Neural progenitor cell (in vitro differentiated cells): ENCODE data around the gene TYW5. TPM values are rescaled to one million over a fixed set of nuclear protein-coding genes. Genes with fewer than 3 reads are reported as not detected.

Source experiments
- DNase-seq: peaks from one replicate; pipeline ENCODE4 v3.0.0-alpha.2; 2016; ENCODE audit warnings: low spot score
- H2AFZ ChIP-seq: fragments of 200-600 bp; sonication (generic); replicated peaks from 2 replicates; pipeline ENCODE4 v1.6.1; 2016; ENCODE audit warnings: antibody characterized with exemption
- H3F3A ChIP-seq: fragments of 200-600 bp; sonication (generic); 2 replicates; pipeline ENCODE4 v1.6.1; 2016; ENCODE audit warnings: antibody characterized with exemption, low read depth
- H3K27ac ChIP-seq: fragments of 200-600 bp; sonication (generic); 2 replicates; pipeline ENCODE4 v1.5.1; 2016; ENCODE audit warnings: mild to moderate bottlenecking
- H3K27me3 ChIP-seq: fragments of 200-600 bp; sonication (generic); 2 replicates; pipeline ENCODE4 v1.6.1; 2016; ENCODE audit warnings: mild to moderate bottlenecking, moderate library complexity
- H3K36me3 ChIP-seq: fragments of 200-600 bp; sonication (generic); 2 replicates; pipeline ENCODE4 v1.5.1; 2016
- H3K4me1 ChIP-seq: fragments of 200-600 bp; sonication (generic); 2 replicates; pipeline ENCODE4 v1.6.1; 2016; ENCODE audit warnings: mixed run types
- H3K4me2 ChIP-seq: fragments of 200-600 bp; sonication (generic); 2 replicates; pipeline ENCODE4 v1.6.1; 2016
- H3K4me3 ChIP-seq: fragments of 200-600 bp; sonication (generic); 2 replicates; pipeline ENCODE4 v1.5.1; 2016
- H3K79me2 ChIP-seq: fragments of 200-600 bp; sonication (generic); 2 replicates; pipeline ENCODE4 v1.6.1; 2016; ENCODE audit warnings: low read depth
- H3K9ac ChIP-seq: fragments of 200-600 bp; sonication (generic); 2 replicates; pipeline ENCODE4 v1.6.1; 2016
- H3K9me3 ChIP-seq: fragments of 200-600 bp; sonication (generic); 2 replicates; pipeline ENCODE4 v1.5.1; 2016; ENCODE audit warnings: low read depth
- H4K20me1 ChIP-seq: fragments of 200-600 bp; sonication (generic); 2 replicates; pipeline ENCODE4 v1.6.1; 2016; ENCODE audit warnings: low read depth
- H3K27ac Mint-ChIP-seq: 3 replicates; pipeline ENCODE4 v1.8.0; 2021; ENCODE audit warnings: mixed read lengths
- H3K27me3 Mint-ChIP-seq: 2 replicates; pipeline ENCODE4 v1.8.0; 2022; ENCODE audit warnings: low read depth, mild to moderate bottlenecking, inconsistent platforms, moderate library complexity, mixed read lengths; ENCODE audit not compliant: insufficient read depth
- H3K36me3 Mint-ChIP-seq: 3 replicates; pipeline ENCODE4 v1.8.0; 2021; ENCODE audit warnings: mixed read lengths
- H3K4me1 Mint-ChIP-seq: 3 replicates; pipeline ENCODE4 v1.8.0; 2021; ENCODE audit warnings: mixed read lengths
- H3K4me3 Mint-ChIP-seq: 3 replicates; pipeline ENCODE4 v1.8.0; 2021; ENCODE audit warnings: mild to moderate bottlenecking, moderate library complexity, mixed read lengths
- H3K9me3 Mint-ChIP-seq: 3 replicates; pipeline ENCODE4 v1.8.0; 2020; ENCODE audit warnings: mixed read lengths
- EZH2 ChIP-seq: fragments of 200-600 bp; sonication (generic); IDR thresholded peaks from 2 replicates; pipeline ENCODE4 v1.6.1; 2017; ENCODE audit warnings: antibody characterized with exemption, mild to moderate bottlenecking, moderate library complexity
- EZH2phosphoT487 ChIP-seq: fragments of 200-600 bp; sonication (generic); IDR thresholded peaks from 2 replicates; pipeline ENCODE4 v1.6.1; 2017; ENCODE audit warnings: antibody characterized with exemption
- total RNA-seq: library from RNA; depleted of rRNA; stranded (reverse); fragments of >200 nt; gene quantifications from 2 replicates; pipeline ENCODE4 v1.2.3, GENCODE V29; 2015; ENCODE audit warnings: low replicate concordance
- TF ChIP-seq, protein P1 (sequence below): fragments of 200-600 bp; sonication (generic); IDR thresholded peaks from 2 replicates; pipeline ENCODE4 v1.5.1; 2017; ENCODE audit warnings: antibody characterized with exemption, mild to moderate bottlenecking

The TYW5 gene
- total RNA-seq, 1 donor from 2014 or later: 25.0 TPM

DNA sequence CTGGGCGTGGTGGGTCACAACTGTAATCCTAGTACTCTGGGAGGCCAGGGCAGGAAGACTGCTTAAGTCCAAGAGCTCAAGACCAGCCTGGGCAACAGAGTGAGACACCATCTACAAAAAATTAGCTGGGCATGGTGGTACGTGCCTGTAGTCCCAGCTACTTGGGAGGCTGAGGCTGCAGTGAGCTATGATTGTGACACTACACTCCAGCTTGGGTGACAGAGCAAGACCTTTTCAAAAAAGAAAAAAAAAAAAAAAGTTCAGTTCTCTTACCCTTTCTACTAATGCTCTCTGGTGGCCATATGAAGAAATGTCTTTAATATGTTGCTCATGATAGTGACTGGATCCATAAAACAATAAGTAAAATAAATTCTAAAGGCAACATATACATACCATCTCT, 14.9 kb downstream of the TYW5 start:
- Histone ChIP-seq H2AFZ (no peak overlapping the region), H3F3A (no peaks in the 10 kb centered on the region), H3K79me2 (peaks cover 26% of the 10 kb centered on the region), H3K4me3 (no peak overlapping the region), H3K4me1 (no peaks in the 10 kb centered on the region), H3K27me3 (no peaks in the 10 kb centered on the region), H3K9ac (no peak overlapping the region), H3K9me3 (no peaks in the 10 kb centered on the region), H4K20me1 (no peaks in the 10 kb centered on the region), H3K4me2 (no peak overlapping the region), H3K27ac (no peak overlapping the region), H3K36me3 (peaks cover 12% of the 10 kb centered on the region)
- TF ChIP-seq EZH2phosphoT487: no peak
- TF ChIP-seq, protein P1, sequence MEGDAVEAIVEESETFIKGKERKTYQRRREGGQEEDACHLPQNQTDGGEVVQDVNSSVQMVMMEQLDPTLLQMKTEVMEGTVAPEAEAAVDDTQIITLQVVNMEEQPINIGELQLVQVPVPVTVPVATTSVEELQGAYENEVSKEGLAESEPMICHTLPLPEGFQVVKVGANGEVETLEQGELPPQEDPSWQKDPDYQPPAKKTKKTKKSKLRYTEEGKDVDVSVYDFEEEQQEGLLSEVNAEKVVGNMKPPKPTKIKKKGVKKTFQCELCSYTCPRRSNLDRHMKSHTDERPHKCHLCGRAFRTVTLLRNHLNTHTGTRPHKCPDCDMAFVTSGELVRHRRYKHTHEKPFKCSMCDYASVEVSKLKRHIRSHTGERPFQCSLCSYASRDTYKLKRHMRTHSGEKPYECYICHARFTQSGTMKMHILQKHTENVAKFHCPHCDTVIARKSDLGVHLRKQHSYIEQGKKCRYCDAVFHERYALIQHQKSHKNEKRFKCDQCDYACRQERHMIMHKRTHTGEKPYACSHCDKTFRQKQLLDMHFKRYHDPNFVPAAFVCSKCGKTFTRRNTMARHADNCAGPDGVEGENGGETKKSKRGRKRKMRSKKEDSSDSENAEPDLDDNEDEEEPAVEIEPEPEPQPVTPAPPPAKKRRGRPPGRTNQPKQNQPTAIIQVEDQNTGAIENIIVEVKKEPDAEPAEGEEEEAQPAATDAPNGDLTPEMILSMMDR: peak; percentile 45
- no peak for TF ChIP-seq EZH2
- no peaks in the 10 kb centered on the region for H3K4me1 Mint-ChIP-seq
- no peaks in the 10 kb centered on the region for H3K9me3 Mint-ChIP-seq
- no peak overlapping the region for H3K27ac Mint-ChIP-seq
- no peak overlapping the region for H3K4me3 Mint-ChIP-seq
- no peaks in the 10 kb centered on the region for H3K27me3 Mint-ChIP-seq
- H3K36me3 Mint-ChIP-seq: peaks cover 18% of the 10 kb centered on the region
- peak; percentile 4 for DNase-seq

DNA sequence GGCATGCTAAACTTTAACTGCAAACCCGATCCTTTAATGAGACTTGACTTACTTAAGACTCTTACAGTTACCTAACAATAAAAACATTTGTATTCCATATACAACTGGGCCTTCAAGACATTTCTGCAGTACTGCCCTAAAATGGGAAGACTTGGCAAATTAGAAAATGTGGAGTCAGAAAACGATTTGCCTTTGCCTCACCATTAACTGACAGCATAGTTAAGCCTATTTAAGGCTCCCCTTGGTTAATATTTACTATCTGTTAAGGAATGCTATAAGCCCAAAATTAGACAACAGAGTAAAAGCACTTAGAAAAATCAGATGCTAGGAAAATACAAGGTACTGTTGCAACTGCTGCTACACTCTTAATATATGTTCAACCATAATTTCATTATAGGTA, 18.7 kb downstream of the TYW5 start:
- Mint-ChIP-seq H3K27me3 (no peaks in the 10 kb centered on the region), H3K4me3 (no peak overlapping the region), H3K9me3 (no peaks in the 10 kb centered on the region), H3K4me1 (no peaks in the 10 kb centered on the region), H3K36me3 (peaks cover 22% of the 10 kb centered on the region), H3K27ac (no peak overlapping the region)
- peaks cover 6% of the 10 kb centered on the region for H3K79me2 ChIP-seq
- no peaks in the 10 kb centered on the region for H3K9me3 ChIP-seq
- no peak overlapping the region for H2AFZ ChIP-seq
- no peak overlapping the region for H3K4me2 ChIP-seq
- DNase-seq: no peak
- H3K9ac ChIP-seq: no peak overlapping the region
- H3K27me3 ChIP-seq: no peaks in the 10 kb centered on the region
- H3K36me3 ChIP-seq: peaks cover 14% of the 10 kb centered on the region
- H3K27ac ChIP-seq: no peak overlapping the region
- no peak overlapping the region for H3K4me3 ChIP-seq
- peaks cover 15% of the 10 kb centered on the region for H3F3A ChIP-seq
- TF ChIP-seq EZH2phosphoT487: no peak
- no peak for TF ChIP-seq EZH2
- TF ChIP-seq, protein P1: no peak
- peaks cover 6% of the 10 kb centered on the region for H4K20me1 ChIP-seq
- no peaks in the 10 kb centered on the region for H3K4me1 ChIP-seq

DNA sequence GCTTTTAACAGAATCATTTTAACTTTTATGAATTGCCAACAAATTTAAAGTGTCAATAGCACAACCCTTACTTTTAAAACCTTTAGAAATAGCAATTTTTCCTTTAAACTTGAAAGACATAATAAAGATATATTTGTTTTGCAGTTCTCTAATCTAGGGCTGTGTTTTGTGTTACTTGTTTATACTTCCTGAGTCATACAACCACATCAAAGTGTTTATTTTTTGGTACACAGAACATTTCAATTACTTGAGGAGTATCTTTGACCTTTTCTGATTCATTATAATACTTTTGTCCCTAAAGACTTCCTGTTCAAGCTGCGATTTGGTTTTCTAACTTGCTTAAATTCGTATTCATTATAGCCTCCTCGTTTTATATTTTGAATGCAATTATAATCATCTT, 21.8 kb downstream of the TYW5 start:
- Mint-ChIP-seq H3K4me3 (no peak overlapping the region), H3K4me1 (peaks cover 4% of the 10 kb centered on the region), H3K9me3 (no peaks in the 10 kb centered on the region), H3K36me3 (peaks cover 20% of the 10 kb centered on the region), H3K27ac (no peak overlapping the region), H3K27me3 (no peaks in the 10 kb centered on the region)
- H3K27ac ChIP-seq: no peak overlapping the region
- H3K9me3 ChIP-seq: no peaks in the 10 kb centered on the region
- H3K79me2 ChIP-seq: peaks cover 4% of the 10 kb centered on the region
- H3K4me2 ChIP-seq: no peak overlapping the region
- H3K36me3 ChIP-seq: peaks cover 16% of the 10 kb centered on the region
- no peak for DNase-seq
- peaks cover 27% of the 10 kb centered on the region for H3F3A ChIP-seq
- H3K4me3 ChIP-seq: no peak overlapping the region
- H2AFZ ChIP-seq: no peak overlapping the region
- no peaks in the 10 kb centered on the region for H3K4me1 ChIP-seq
- TF ChIP-seq, protein P1: no peak
- TF ChIP-seq EZH2 (no peak), EZH2phosphoT487 (no peak)
- H4K20me1 ChIP-seq: peaks cover 10% of the 10 kb centered on the region
- no peaks in the 10 kb centered on the region for H3K27me3 ChIP-seq
- no peak overlapping the region for H3K9ac ChIP-seq
